GM19467 (cell line): ENCODE data around the gene STAT2.
"Not testable (repeated sequence)": the region's sequence is repeated elsewhere in the genome, so short reads cannot be mapped to it uniquely, and the experiment has no call there.

Source experiments
- ATAC-seq: cut with Tn5 transposase; IDR thresholded peaks from one replicate; pipeline ENCODE4 v1.9.1; 2021; ENCODE audit warnings: mild to moderate bottlenecking, moderate library complexity; ENCODE audit not compliant: unreplicated experiment

The STAT2 gene

DNA sequence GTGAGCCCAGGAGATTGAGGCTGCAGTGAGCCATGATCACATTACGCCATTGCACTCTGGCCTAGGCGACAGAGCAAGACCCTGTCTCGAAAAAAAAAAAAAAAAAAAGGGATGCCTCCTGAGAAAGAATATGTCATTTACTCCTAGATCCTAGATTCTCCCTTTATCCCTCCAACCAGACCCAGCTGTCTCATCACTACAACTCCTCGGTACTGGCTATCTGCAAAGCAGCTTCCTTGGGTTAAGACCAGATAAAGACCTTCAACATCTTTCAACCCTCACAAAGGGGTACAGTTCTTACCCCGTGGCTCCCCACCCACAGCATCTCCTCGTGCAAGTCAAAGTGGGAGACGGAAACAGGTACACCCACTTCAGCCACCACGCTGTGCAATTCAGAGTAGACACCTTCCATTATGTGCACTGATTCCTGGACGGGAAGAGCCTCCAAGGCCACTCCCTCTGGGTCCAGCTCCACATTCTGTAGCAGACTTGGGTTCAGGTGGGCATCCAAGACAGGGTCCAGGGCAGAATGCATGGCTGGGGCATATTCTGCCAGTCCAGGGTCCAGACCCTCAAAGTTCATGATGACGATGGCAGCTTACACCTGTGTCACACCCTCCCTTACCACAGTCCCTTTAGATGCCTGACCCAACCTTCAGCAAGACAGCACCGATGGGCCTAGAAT lies 27.3 kb downstream of the STAT2 start:
- no peak for ATAC-seq

- no peak for ATAC-seq
These were observed 28.9 kb downstream of the STAT2 start for GRCh38 chr12:56330936-56331490.

GRCh38 chr12:56326533-56326932 lies 33.4 kb downstream of the STAT2 start:
- no peak for ATAC-seq

GRCh38 chr12:56326126-56326525 lies 33.8 kb downstream of the STAT2 start:
- no peak for ATAC-seq

GRCh38 chr12:56324206-56324605 lies 35.7 kb downstream of the STAT2 start:
- ATAC-seq, result no peak

- not testable (repeated sequence) for ATAC-seq
These were observed 38.3 kb downstream of the STAT2 start for GRCh38 chr12:56321610-56322009.

- ATAC-seq, result no peak
These were observed 38.9 kb downstream of the STAT2 start for GRCh38 chr12:56321027-56321426.

GRCh38 chr12:56317675-56318074 lies 42.2 kb downstream of the STAT2 start:
- ATAC-seq, result no peak

DNA sequence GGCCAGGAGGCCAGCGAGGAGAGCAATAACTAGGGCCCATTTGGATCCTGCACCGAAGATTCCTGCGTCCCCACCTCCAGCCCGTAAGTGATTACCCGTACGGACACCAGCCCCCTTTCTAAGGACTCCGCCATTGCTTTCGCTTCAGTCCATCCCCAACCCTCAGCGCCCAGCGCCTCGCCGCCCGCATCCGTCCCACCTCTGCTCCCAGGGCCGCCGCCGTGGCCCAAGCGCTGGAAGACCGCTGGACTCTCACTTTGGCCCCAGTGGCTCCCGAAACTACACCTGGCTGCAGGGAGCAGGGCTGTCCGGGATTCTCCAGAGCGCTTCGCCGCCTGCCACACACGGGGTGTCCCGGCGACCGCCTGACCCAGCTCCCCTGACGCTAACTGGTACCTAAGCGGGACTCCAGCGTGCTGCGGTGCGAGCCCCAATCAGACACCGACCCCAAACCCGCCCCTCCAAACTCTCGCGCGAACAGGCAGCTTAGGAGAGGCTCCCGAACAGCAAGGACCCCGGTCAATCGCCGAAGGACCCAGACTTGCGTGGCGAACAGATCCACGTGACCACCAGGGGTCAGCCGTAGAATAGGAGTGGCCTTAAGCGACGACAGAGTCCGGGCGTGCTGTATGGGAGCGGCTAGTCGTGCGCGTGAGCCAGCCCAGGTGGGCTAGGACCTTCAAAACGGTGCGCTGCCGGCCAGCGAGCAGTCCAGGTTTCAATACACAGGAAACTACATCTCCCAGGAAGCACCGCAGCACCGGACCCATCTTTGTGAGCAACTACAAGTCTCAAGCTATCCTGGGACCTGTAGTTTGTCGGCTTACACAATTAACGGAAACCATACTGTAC lies 44.1 kb downstream of the STAT2 start, which contains the start of gene CNPY2:
Gene CNPY2, minus strand, starts transcription at position 367 of the 852 bp plus-strand sequence. CDS start 771 bp downstream, outside the sequence.
- ATAC-seq, result peak; percentile 88

GRCh38 chr12:56315249-56315621 lies 44.7 kb downstream of the STAT2 start:
- no peak for ATAC-seq

- ATAC-seq, result no peak
These were observed 48.9 kb downstream of the STAT2 start for GRCh38 chr12:56311003-56311402.

- ATAC-seq, result no peak
These were observed 51.2 kb downstream of the STAT2 start for GRCh38 chr12:56308714-56309113.

GRCh38 chr12:56307221-56307965 lies 52.5 kb downstream of the STAT2 start:
- ATAC-seq, result no peak

DNA sequence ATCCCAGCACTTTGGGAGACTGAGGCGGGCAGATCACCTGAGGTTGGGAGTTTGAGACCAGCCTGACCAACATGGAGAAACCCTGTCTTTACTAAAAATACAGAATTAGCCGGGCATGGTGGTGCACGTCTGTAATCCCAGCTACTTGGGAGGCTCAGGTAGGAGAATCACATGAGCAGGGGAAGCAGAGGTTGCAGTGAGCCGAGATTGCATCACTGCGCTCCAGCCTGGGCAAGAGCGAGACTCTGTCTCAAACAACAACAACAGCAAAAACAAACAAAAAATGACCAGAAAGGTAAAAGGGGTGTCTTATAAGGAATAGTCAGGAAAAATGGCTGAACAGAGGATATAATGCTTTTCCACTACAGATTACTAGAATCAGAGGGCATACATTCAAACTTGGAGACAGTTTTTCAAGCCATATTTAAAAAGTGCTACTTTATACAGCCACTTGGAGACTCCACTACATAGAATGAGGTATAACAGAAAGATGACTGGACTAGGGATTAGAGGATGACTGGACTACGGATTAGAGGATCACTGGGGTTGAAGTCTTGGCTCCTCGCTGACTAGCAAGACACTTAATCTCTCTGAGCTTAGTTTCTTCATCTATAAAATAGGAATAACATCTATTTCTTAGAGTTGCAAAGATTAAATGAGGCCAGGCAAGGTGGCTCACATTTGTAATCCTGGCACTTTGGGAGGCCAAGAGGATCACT lies 54.9 kb downstream of the STAT2 start:
- ATAC-seq, result no peak

DNA sequence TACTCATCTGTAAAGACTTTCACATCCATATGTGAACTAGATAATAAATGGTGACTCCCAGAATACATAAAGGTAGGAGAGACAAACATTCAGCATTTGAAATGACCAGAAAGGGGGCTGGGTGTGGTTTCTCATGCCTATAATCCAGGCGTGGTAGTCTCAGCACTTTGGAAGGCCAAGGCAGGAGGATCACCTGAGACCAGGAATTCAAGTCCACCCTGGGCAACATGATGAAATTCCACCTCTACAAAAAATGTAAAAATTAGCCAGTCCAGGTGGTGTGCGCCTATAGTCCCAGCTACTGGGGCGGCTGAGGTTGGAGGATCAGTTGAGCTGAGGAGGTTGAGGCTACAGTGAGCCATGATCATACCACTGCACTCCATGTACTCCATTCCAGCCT lies 55.6 kb downstream of the STAT2 start:
- no peak for ATAC-seq

- ATAC-seq, result no peak
These were observed 59.1 kb downstream of the STAT2 start for GRCh38 chr12:56300644-56301464.

- ATAC-seq, result peak; percentile 94
These were observed 59.9 kb downstream of the STAT2 start, which contains the start of gene CS for GRCh38 chr12:56299853-56300643. CS (minus strand) TSS chr12:56300330; CDS start chr12:56300201, 129 bp downstream.

DNA sequence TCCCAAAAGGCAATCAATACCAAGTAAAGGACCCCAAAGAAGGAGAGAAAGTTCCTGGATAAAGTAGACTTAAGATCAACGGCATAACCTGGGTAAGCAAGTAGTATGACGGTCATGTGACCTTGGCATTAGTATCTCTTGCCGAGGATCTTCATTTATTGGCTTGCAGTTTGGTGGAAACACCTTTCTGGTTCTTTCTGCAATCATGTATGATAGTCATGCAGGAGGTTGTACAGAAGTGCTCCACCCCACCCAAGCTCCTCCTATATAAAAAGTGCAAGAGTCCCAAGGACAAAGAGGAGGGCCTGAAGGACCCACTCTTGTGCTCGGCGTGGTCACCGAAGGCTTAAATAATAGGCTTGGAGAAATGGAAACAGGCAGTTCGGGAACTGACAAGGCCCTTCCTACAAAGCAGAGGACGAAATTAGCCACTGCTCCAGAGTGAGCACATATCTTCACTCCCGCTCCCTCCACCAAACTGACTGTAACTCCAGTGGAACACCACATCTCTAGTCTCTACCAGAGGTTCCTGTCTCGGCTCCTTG lies 60.5 kb downstream of the STAT2 start:
- ATAC-seq, result no peak
